ENCODE results near the gene METTL25B. TPM values are rescaled to one million over a fixed set of nuclear protein-coding genes. Genes with fewer than 3 reads are reported as not detected.

The METTL25B gene
- total RNA-seq = 10 to 100 TPM; 37.4 to 40.8 (median 39.0) TPM

GRCh38 chr1:156727926-156728598 lies at the start of gene METTL25B:
Gene METTL25B, plus strand, starts transcription at chr1:156728469. Its CDS starts 636 bp downstream, at chr1:156729105.
- TF ChIP-seq POLR2A (IDR thresholded peaks at IDR 0.05) (peak; percentile 73), CTCF (IDR thresholded peaks at IDR 0.05) (no peak), POLR2AphosphoS5 (IDR thresholded peaks at IDR 0.05) (peak in 2 of 3 donors; percentile 28 to 76)
- intact Hi-C loops (cut with DNase I; ENCODE audit: low total_unique reads) (no loop called here), in situ Hi-C loops (cut with MboI; ENCODE audit: low pct_ligation_motif_present in 1 of 4, low pct_unique_long_range_greater_than_20kb in 1 of 4, low sequenced_read_pairs in 3 of 4) (no loop called here)
- Histone ChIP-seq H3K4me3 (peak within 1 kb of the TSS; percentile 71 to 90 (median 75)), H3K4me1 (peaks cover 25 to 46% (median 38%) of the 10 kb centered on the region in 4 donors), H3K9me3 (no peaks in the 10 kb centered on the region), H3K27me3 (no peaks in the 10 kb centered on the region), H3K36me3 (peaks cover 0 to 18% (median 3%) of the 10 kb centered on the region in 4 donors), H3K27ac (peak within 1 kb of the TSS; percentile 89 to 98 (median 94))
- peak; percentile 88 for DNase-seq
- 0 to 2% methylated on average over 3 to 26 of the region's 46 CpGs for WGBS, 2 donors (ENCODE audit: low coverage in 1 of 2)

- WGBS, 2 donors (ENCODE audit: low coverage in 1 of 2) = 35 to 50% methylated on average over 1 to 2 of the region's 2 CpGs
- no peaks in the 10 kb centered on the region for H3K9me3 ChIP-seq
- no peak overlapping the region for H3K27ac ChIP-seq
- in situ Hi-C loops (cut with MboI; ENCODE audit: low pct_ligation_motif_present in 1 of 4, low pct_unique_long_range_greater_than_20kb in 1 of 4, low sequenced_read_pairs in 3 of 4) = loop anchor here in 2 of 4 donors (25.0 kb wide), 1 partner anchor 182 kb away; the partner anchor contains the start of genes INSRR (in 2 of the 2) and NTRK1 (in 2 of the 2)
- no peak for DNase-seq
- intact Hi-C loops (cut with DNase I; ENCODE audit: low total_unique reads) = no loop called here
- no peaks in the 10 kb centered on the region for H3K36me3 ChIP-seq
- H3K4me1 ChIP-seq = peaks cover 8 to 30% (median 20%) of the 10 kb centered on the region in 4 donors
- H3K27me3 ChIP-seq = peaks cover 77% of the 10 kb centered on the region
- H3K4me3 ChIP-seq = no peak overlapping the region
- TF ChIP-seq CTCF (IDR thresholded peaks at IDR 0.05) (no peak), EP300 (IDR thresholded peaks at IDR 0.05; ENCODE audit: low read depth) (no peak), POLR2A (IDR thresholded peaks at IDR 0.05) (no peak), POLR2AphosphoS5 (IDR thresholded peaks at IDR 0.05) (no peak)
Observed at GRCh38 chr1:156680056-156680455, 48.2 kb upstream of the METTL25B start.

- in situ Hi-C loops (cut with MboI; ENCODE audit: low pct_ligation_motif_present in 1 of 4, low pct_unique_long_range_greater_than_20kb in 1 of 4, low sequenced_read_pairs in 3 of 4) (loop anchor here in 2 of 4 donors (25.0 kb wide), 1 partner anchor 181 kb away; the partner anchor contains the start of genes INSRR (in 2 of the 2) and NTRK1 (in 2 of the 2)), intact Hi-C loops (cut with DNase I; ENCODE audit: low total_unique reads) (no loop called here)
- Histone ChIP-seq H3K27ac (no peak overlapping the region), H3K9me3 (no peaks in the 10 kb centered on the region), H3K4me1 (peaks cover 8 to 17% (median 17%) of the 10 kb centered on the region in 4 donors), H3K27me3 (peaks cover 77% of the 10 kb centered on the region), H3K36me3 (no peaks in the 10 kb centered on the region), H3K4me3 (no peak overlapping the region)
- TF ChIP-seq CTCF (IDR thresholded peaks at IDR 0.05) (no peak), POLR2AphosphoS5 (IDR thresholded peaks at IDR 0.05) (no peak), EP300 (IDR thresholded peaks at IDR 0.05; ENCODE audit: low read depth) (no peak), POLR2A (IDR thresholded peaks at IDR 0.05) (no peak)
- 69 to 100% methylated on average over 1 to 8 of the region's 8 CpGs for WGBS, 2 donors (ENCODE audit: low coverage in 1 of 2)
- DNase-seq = no peak
Observed at GRCh38 chr1:156681196-156681960, 46.9 kb upstream of the METTL25B start.

All from transverse colon (tissue), 4 donors.